Fibroblast of pulmonary artery (primary cell): ENCODE measurements around the gene CDRT15.
A peak's percentile ranks its signal among the peaks of the same experiment; 100 is the strongest.
"Not testable (repeated sequence)": the region's sequence is repeated elsewhere in the genome, so short reads cannot be mapped to it uniquely, and the experiment has no call there.

ENCODE experiments used
- DNase-seq: peaks from one replicate; pipeline ENCODE4 v3.0.0-alpha.2; 2010; ENCODE audit warnings: low read depth
- H3K4me3 ChIP-seq: replicated peaks from 2 replicates; pipeline ENCODE4 v1.5.1; 2011; ENCODE audit warnings: low read depth, mild to moderate bottlenecking, control low read depth, low read length, moderate library complexity
- TF ChIP-seq, protein P1 (sequence below): IDR thresholded peaks from 2 replicates; pipeline ENCODE4 v1.5.1; 2011; ENCODE audit warnings: mild to moderate bottlenecking, control low read depth, low read length, inconsistent platforms; ENCODE audit errors: missing control alignments

CDRT15 gene

DNA sequence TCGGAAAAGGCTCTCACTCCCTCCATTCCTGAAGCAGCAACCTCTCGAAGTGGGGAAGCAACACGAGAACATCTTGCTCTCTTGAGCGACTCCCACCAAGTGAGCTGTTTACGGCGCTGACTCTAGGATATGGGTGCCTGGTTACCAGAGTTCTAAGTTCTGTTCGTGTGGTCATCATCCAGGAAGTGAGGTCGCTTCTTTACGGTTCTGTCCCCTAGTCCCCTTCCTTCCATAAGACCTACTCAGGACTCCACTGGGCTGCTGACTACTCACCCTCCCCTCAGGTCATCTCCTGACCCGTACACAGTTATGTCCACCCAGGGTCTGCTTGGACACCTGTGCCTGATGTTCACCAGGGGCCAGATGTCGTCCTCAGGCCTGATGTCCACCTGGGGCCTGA, at the start of gene CDRT15:
CDRT15 (minus strand) TSS at position 101 of the 400 bp plus-strand sequence; CDS start at position 72, 29 bp downstream.
- H3K4me3 ChIP-seq, DNase-seq: not testable (repeated sequence)

DNA sequence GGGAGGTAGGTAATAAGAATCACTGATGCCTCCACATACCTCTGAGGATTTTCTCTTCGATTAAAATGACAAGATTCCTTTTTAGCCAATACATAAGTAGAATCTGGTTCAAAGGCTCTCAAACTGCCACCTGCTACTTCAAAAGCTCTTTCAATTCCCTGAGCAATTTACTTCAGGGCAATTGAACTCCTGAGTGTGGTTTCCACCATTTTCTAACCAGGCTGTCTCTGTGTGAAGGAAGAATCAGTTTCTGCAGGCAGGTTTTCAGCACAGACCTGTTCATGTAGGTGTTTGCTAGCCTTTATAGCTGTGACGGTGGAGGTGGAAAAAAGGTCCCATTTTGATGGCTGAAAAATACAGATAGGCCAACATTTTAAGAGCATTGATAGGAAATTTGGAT, 46.1 kb upstream of the CDRT15 start:
- DNase-seq, result no peak
- H3K4me3 ChIP-seq, result no peak overlapping the region
- TF ChIP-seq, protein P1, sequence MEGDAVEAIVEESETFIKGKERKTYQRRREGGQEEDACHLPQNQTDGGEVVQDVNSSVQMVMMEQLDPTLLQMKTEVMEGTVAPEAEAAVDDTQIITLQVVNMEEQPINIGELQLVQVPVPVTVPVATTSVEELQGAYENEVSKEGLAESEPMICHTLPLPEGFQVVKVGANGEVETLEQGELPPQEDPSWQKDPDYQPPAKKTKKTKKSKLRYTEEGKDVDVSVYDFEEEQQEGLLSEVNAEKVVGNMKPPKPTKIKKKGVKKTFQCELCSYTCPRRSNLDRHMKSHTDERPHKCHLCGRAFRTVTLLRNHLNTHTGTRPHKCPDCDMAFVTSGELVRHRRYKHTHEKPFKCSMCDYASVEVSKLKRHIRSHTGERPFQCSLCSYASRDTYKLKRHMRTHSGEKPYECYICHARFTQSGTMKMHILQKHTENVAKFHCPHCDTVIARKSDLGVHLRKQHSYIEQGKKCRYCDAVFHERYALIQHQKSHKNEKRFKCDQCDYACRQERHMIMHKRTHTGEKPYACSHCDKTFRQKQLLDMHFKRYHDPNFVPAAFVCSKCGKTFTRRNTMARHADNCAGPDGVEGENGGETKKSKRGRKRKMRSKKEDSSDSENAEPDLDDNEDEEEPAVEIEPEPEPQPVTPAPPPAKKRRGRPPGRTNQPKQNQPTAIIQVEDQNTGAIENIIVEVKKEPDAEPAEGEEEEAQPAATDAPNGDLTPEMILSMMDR, result no peak

DNA sequence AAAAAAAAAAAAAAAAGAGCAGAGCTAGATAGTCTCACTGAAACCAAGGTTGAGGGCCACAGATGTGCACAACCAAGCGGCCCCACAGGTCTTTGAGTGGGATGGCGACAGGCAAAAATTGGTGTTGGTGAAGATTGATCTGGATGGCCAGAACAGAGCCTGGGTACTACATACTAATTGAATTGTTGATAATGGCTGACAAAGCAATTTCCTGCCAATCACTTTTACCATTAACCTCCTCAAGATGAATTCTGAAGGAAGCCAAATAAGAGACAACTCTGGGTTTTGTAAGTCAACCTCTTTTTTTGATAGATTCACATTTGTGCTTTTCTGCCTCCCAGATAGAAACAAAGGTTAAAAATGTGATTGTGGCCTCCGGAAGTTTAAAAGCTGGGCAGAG, 44.9 kb upstream of the CDRT15 start:
- no peak for DNase-seq
- H3K4me3 ChIP-seq, result no peak overlapping the region
- TF ChIP-seq, protein P1, result no peak

DNA sequence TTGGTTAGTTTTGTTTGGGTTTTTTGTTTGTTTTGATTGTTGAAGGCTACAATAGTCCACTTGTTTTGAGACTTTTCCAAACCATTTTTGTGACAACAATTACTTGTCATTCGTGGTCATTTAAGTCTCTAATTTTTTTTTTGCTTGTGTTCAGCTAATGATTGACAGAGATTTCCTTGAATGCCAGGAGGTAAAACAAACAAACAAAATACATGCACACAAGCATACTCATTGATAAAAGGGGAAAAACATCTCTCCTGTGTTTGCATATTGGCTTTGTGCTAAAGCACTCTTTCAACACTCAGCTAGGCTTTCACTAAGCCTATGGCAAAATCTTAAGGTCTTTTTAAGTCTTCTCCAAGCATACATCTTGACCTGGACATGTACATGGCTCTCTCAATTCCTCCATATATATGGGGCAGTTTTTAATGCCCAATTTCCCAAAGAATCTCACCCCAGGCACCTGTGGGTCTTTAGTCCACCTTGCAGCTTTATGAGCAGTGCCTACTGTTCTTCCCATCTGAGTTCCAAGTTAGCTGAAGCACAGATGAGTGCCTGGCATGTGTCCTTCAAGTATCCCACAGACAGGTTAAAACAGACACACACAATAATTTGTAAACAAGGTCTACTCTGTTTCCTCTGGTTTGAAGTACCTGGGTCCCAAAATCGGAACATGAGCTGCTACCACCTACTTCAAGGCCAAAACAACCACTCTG, 40.0 kb upstream of the CDRT15 start:
- no peak for DNase-seq
- no peak overlapping the region for H3K4me3 ChIP-seq
- TF ChIP-seq, protein P1, result no peak

DNA sequence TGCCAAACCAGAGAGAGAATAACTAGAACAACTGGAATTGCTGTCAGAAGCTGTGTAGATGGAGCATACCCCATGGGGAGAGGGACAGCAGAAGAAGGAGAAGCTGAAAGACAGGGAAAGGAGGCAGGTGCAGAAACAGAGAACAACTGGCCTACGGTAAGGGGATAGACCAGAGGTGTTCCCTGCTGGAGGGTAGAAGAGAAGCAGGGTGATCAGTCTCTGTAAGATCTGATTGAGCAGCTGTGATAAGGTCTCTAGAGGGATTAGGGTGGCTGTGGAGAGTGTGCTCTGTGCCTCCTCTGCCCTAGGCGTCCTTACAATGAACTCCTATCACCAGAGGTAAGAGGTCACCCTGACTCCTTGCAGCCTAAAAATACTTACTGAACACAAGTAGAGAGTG, 33.8 kb upstream of the CDRT15 start:
- no peak for DNase-seq
- TF ChIP-seq, protein P1, result no peak
- H3K4me3 ChIP-seq, result no peak overlapping the region

DNA sequence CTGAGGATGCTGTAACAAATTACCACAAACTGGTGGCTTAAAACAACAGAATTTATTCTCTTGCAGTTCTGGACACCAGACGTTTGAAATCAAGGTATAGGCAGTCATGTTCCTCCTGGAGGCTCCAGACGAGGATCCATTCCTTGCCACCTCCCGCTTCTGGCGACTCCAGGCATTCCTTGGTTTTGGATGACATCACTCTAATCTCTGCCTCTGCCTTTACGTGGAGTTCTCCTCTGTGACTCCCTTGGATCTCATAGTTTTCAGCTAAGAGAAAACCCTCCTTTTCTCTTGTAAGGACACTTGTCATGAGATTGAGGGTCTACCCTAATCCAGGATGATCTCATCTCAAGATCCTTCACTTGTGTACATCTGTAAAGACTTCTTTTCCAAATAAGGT, 32.8 kb upstream of the CDRT15 start:
- no peak overlapping the region for H3K4me3 ChIP-seq
- TF ChIP-seq, protein P1, result no peak
- DNase-seq, result no peak

DNA sequence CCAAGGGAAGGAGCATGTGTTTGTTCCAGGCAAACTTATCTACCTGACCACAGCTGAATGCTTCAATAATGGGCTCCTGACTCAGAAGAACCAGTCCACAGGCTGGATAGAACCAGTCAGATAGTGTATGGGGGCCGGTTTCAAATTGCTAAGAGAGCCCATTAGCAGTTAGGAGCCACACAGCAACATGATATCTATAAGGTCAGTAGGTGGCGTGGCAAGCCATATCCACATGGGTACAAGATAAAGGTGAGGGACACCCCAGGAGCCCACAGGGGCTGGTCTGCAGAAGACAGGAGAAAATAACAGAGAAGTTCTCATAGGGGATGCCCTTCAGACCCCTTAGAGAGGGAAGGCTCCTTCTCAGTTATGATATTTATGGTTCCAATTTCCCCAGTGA, 31.6 kb upstream of the CDRT15 start:
- TF ChIP-seq, protein P1, result no peak
- peak; percentile 1 for DNase-seq
- H3K4me3 ChIP-seq, result no peak overlapping the region
